ENCODE data around the gene OST4. TPM values are rescaled to one million over a fixed set of nuclear protein-coding genes. Genes with fewer than 3 reads are reported as not detected.

The OST4 gene
- total RNA-seq, 4 donors from 2014 or later: 200 to 352 (median 243) TPM

- intact Hi-C loops (cut with DNase I): no loop called here
- H3K27me3 ChIP-seq: no peaks in the 10 kb centered on the region
- 40% methylated on average over 5 of the region's 5 CpGs for WGBS
- H3K4me3 ChIP-seq: peak overlapping the region in 2 of 4 donors; percentile 75 to 98
- no peaks in the 10 kb centered on the region for H3K9me3 ChIP-seq
- H3K36me3 ChIP-seq: peaks cover 5 to 27% (median 20%) of the 10 kb centered on the region in 4 donors
- H3K27ac ChIP-seq (replicated peaks in 1 of 4): peak overlapping the region; percentile 98 to 99 (median 98)
- TF ChIP-seq CTCF (IDR thresholded peaks at IDR 0.05) (no peak), POLR2AphosphoS5 (IDR thresholded peaks at IDR 0.05) (no peak), EP300 (IDR thresholded peaks at IDR 0.05) (no peak), POLR2A (IDR thresholded peaks at IDR 0.05; ENCODE audit: low read depth) (no peak)
- no peak for DNase-seq (ENCODE audit: extremely low spot score)
- H3K4me1 ChIP-seq: peaks cover 71 to 92% (median 91%) of the 10 kb centered on the region in 4 donors
Observed at GRCh38 chr2:27072920-27073319, 1.5 kb upstream of the OST4 start.

- Histone ChIP-seq H3K9me3 (no peaks in the 10 kb centered on the region), H3K27ac (replicated peaks in 1 of 4) (peak overlapping the region; percentile 98 to 99 (median 98)), H3K4me3 (peak overlapping the region; percentile 75 to 98 (median 90)), H3K36me3 (peaks cover 5 to 34% (median 23%) of the 10 kb centered on the region in 4 donors), H3K27me3 (no peaks in the 10 kb centered on the region), H3K4me1 (peaks cover 64 to 91% (median 87%) of the 10 kb centered on the region in 4 donors)
- under 1% methylated on average over 27 of the region's 34 CpGs for WGBS
- intact Hi-C loops (cut with DNase I): loop anchor here (2.0 kb wide), 1 partner anchor 21 kb away; the partner anchor contains the start of gene AGBL5
- TF ChIP-seq POLR2A (IDR thresholded peaks at IDR 0.05; ENCODE audit: low read depth) (no peak), CTCF (IDR thresholded peaks at IDR 0.05) (no peak), EP300 (IDR thresholded peaks at IDR 0.05) (no peak), POLR2AphosphoS5 (IDR thresholded peaks at IDR 0.05) (peak; percentile 83 to 84)
- peak; percentile 97 for DNase-seq (ENCODE audit: extremely low spot score)
Observed at GRCh38 chr2:27071990-27072830, 756 bp upstream of the OST4 start.

GRCh38 chr2:27070653-27071276, 689 bp downstream of the OST4 start:
- H3K27ac ChIP-seq (replicated peaks in 1 of 4): peak overlapping the region; percentile 98 to 99 (median 98)
- TF ChIP-seq EP300 (IDR thresholded peaks at IDR 0.05): no peak
- no peak for TF ChIP-seq CTCF (IDR thresholded peaks at IDR 0.05)
- TF ChIP-seq POLR2A (IDR thresholded peaks at IDR 0.05; ENCODE audit: low read depth): no peak
- TF ChIP-seq POLR2AphosphoS5 (IDR thresholded peaks at IDR 0.05): no peak
- 4% methylated on average over 7 of the region's 11 CpGs for WGBS
- H3K36me3 ChIP-seq: peaks cover 5 to 47% (median 28%) of the 10 kb centered on the region in 4 donors
- H3K4me3 ChIP-seq: peak overlapping the region; percentile 75 to 98 (median 90)
- no peaks in the 10 kb centered on the region for H3K27me3 ChIP-seq
- no peaks in the 10 kb centered on the region for H3K9me3 ChIP-seq
- intact Hi-C loops (cut with DNase I): loop anchor here (2.0 kb wide), 1 partner anchor 20 kb away; the partner anchor contains the start of gene AGBL5
- no peak for DNase-seq (ENCODE audit: extremely low spot score)
- peaks cover 58 to 82% (median 74%) of the 10 kb centered on the region in 4 donors for H3K4me1 ChIP-seq

GRCh38 chr2:27069961-27070618, 1.4 kb downstream of the OST4 start:
- no peak for DNase-seq (ENCODE audit: extremely low spot score)
- Histone ChIP-seq H3K36me3 (peaks cover 5 to 54% (median 32%) of the 10 kb centered on the region in 4 donors), H3K27ac (replicated peaks in 1 of 4) (peak overlapping the region; percentile 98 to 99 (median 98)), H3K27me3 (no peaks in the 10 kb centered on the region), H3K4me1 (peaks cover 54 to 75% (median 68%) of the 10 kb centered on the region in 4 donors), H3K9me3 (no peaks in the 10 kb centered on the region), H3K4me3 (peak overlapping the region; percentile 75 to 98 (median 90))
- 81% methylated on average over 8 of the region's 8 CpGs for WGBS
- TF ChIP-seq CTCF (IDR thresholded peaks at IDR 0.05) (no peak), POLR2A (IDR thresholded peaks at IDR 0.05; ENCODE audit: low read depth) (no peak), EP300 (IDR thresholded peaks at IDR 0.05) (no peak), POLR2AphosphoS5 (IDR thresholded peaks at IDR 0.05) (no peak)
- intact Hi-C loops (cut with DNase I): loop anchor here (2.0 kb wide), 1 partner anchor 19 kb away; the partner anchor contains the start of gene AGBL5

Data from esophagus muscularis mucosa (tissue), 4 donors.